H1 (cell line): Measurements from ENCODE around the gene DOCK3. TPM values are rescaled to one million over a fixed set of nuclear protein-coding genes. Genes with fewer than 3 reads are reported as not detected.

Experiments
- CTCF ChIA-PET: fragments of 300-600 bp; sonication (Branson Sonifier 250); formaldehyde crosslinking; loops from one replicate; lab custom pipeline; 2021; ENCODE audit not compliant: partially characterized antibody; lab: Charles Lee
- POLR2A ChIA-PET: fragments of 300-600 bp; sonication (Branson Sonifier 250); formaldehyde crosslinking; loops from one replicate; lab custom pipeline; 2021; ENCODE audit warnings: inconsistent platforms; ENCODE audit not compliant: partially characterized antibody; lab: Charles Lee
- DNase-seq, 2 experiments: peaks; one replicate each; pipeline versions ENCODE4 v3.0.0 to v3.0.0-alpha.2; 2010 to 2022; ENCODE audit warnings: low spot score in 2 of 2, low read depth in 1 of 2, mixed read lengths in 1 of 2
- FAIRE-seq: peaks from 2 replicates; lab custom pipeline; 2011; peaks lifted over from hg19 to GRCh38; lab: Jason Lieb, UNC
- H2AFZ ChIP-seq: 2 replicates; pipeline ENCODE4 v1.8.1; 2012; ENCODE audit warnings: low read length, inconsistent platforms
- H2AK5ac ChIP-seq: 2 replicates; pipeline ENCODE4 v1.6.1; 2013; ENCODE audit warnings: low read depth, low read length
- H2BK120ac ChIP-seq: replicated peaks from 2 replicates; pipeline ENCODE3; 2013; ENCODE audit warnings: low read depth, low read length, inconsistent platforms
- H2BK12ac ChIP-seq: 2 replicates; pipeline ENCODE4 v1.6.1; 2013; ENCODE audit warnings: low read depth, low read length
- H2BK15ac ChIP-seq: 2 replicates; pipeline ENCODE4 v1.6.1; 2013; ENCODE audit warnings: low read length
- H2BK20ac ChIP-seq: 2 replicates; pipeline ENCODE4 v1.6.1; 2013; ENCODE audit warnings: low read length
- H2BK5ac ChIP-seq: 2 replicates; pipeline ENCODE4 v1.6.1; 2013; ENCODE audit warnings: low read depth, low read length
- H3K14ac ChIP-seq: 2 replicates; pipeline ENCODE4 v1.6.1; 2013; ENCODE audit warnings: inconsistent platforms; ENCODE audit not compliant: insufficient read length
- H3K18ac ChIP-seq: 2 replicates; pipeline ENCODE4 v1.6.1; 2013; ENCODE audit warnings: low read length; ENCODE audit errors: extremely low read depth
- H3K23ac ChIP-seq: 2 replicates; pipeline ENCODE4 v1.6.1; 2013; ENCODE audit warnings: inconsistent platforms; ENCODE audit not compliant: insufficient read length
- H3K23me2 ChIP-seq: 2 replicates; pipeline ENCODE4 v1.6.1; 2013; ENCODE audit warnings: low read depth, low read length
- H3K27ac ChIP-seq: 2 replicates; pipeline ENCODE4 v1.6.1; 2011; ENCODE audit warnings: low read depth, low read length, inconsistent platforms
- H3K27me3 ChIP-seq, 4 experiments: replicated peaks in 1 of 4; 1 replicate in 1 of 4; 2 replicates in 3 of 4; pipeline versions ENCODE4 v1.6.1 to v1.8.1; 2011 to 2013; ENCODE audit warnings: low read length in 3 of 4, mild to moderate bottlenecking in 3 of 4, inconsistent platforms in 2 of 4, mixed read lengths in 2 of 4, moderate library complexity in 1 of 4; ENCODE audit not compliant: control insufficient read depth in 3 of 4, insufficient read depth in 3 of 4; ENCODE audit errors: extremely low read depth in 1 of 4
- H3K36me3 ChIP-seq, 4 experiments: 2 replicates each; pipeline versions ENCODE4 v1.6.1 to v1.8.1; 2011 to 2013; ENCODE audit warnings: mild to moderate bottlenecking in 4 of 4, low read length in 3 of 4, moderate library complexity in 2 of 4, control low read depth in 1 of 4, inconsistent platforms in 1 of 4; ENCODE audit not compliant: insufficient read depth in 4 of 4, control insufficient read depth in 2 of 4
- H3K4ac ChIP-seq: replicated peaks from 2 replicates; pipeline ENCODE3; 2013; ENCODE audit warnings: low read length, low read depth, mixed read lengths, inconsistent platforms; ENCODE audit not compliant: insufficient read length
- H3K4me1 ChIP-seq, 4 experiments: replicated peaks in 1 of 4; 1 replicate in 1 of 4; 2 replicates in 3 of 4; pipeline versions ENCODE4 v1.6.1 to v1.8.1; 2011 to 2013; ENCODE audit warnings: low read length in 3 of 4, inconsistent platforms in 2 of 4, mixed read lengths in 1 of 4; ENCODE audit not compliant: insufficient read depth in 4 of 4, control insufficient read depth in 3 of 4
- H3K4me2 ChIP-seq, 2 experiments: 2 replicates each; pipeline versions ENCODE4 v1.6.1 to v1.8.1; 2011 to 2013; ENCODE audit warnings: low read depth in 2 of 2, low read length in 2 of 2, control low read depth in 1 of 2, inconsistent platforms in 1 of 2, mild to moderate bottlenecking in 1 of 2; ENCODE audit not compliant: insufficient read depth in 1 of 2
- H3K4me3 ChIP-seq, 4 experiments: fragments of 200-600, 300-600 bp in 1 of 4; sonication (generic), shearing (Covaris generic), sonication (Bioruptor Twin) in 1 of 4; 2 replicates each; pipeline versions ENCODE4 v1.5.1 to v1.8.1; 2011 to 2016; ENCODE audit warnings: low read length in 4 of 4, low read depth in 3 of 4, control low read depth in 2 of 4, inconsistent platforms in 2 of 4, mild to moderate bottlenecking in 2 of 4, mixed read lengths in 1 of 4, moderate library complexity in 1 of 4; ENCODE audit not compliant: insufficient read depth in 2 of 4; ENCODE audit errors: extremely low read depth in 1 of 4
- H3K56ac ChIP-seq: replicated peaks from 2 replicates; pipeline ENCODE3; 2013; ENCODE audit warnings: low read depth, mild to moderate bottlenecking, mixed read lengths, low read length, inconsistent platforms; ENCODE audit not compliant: insufficient read length
- H3K79me1 ChIP-seq: 2 replicates; pipeline ENCODE4 v1.6.1; 2013; ENCODE audit warnings: low read depth, low read length, control low read depth
- H3K79me2 ChIP-seq, 2 experiments: 2 replicates each; pipeline versions ENCODE4 v1.6.1 to v1.8.1; 2012 to 2013; ENCODE audit warnings: low read length in 2 of 2, mild to moderate bottlenecking in 2 of 2, inconsistent platforms in 1 of 2; ENCODE audit not compliant: insufficient read depth in 2 of 2, control insufficient read depth in 1 of 2
- H3K9ac ChIP-seq, 4 experiments: replicated peaks in 1 of 4; 1 replicate in 1 of 4; 2 replicates in 3 of 4; pipeline versions ENCODE4 v1.6.1 to v1.8.1; 2011 to 2013; ENCODE audit warnings: low read depth in 3 of 4, low read length in 3 of 4, control low read depth in 2 of 4, mild to moderate bottlenecking in 2 of 4, moderate library complexity in 2 of 4, inconsistent platforms in 1 of 4; ENCODE audit errors: extremely low read depth in 1 of 4
- H3K9me3 ChIP-seq, 2 experiments: 2 replicates each; pipeline versions ENCODE4 v1.6.1 to v1.8.1; 2012 to 2013; ENCODE audit warnings: mild to moderate bottlenecking in 2 of 2, moderate library complexity in 2 of 2, control low read depth in 1 of 2, inconsistent platforms in 1 of 2, low read depth in 1 of 2, low read length in 1 of 2, mixed read lengths in 1 of 2; ENCODE audit not compliant: insufficient read depth in 2 of 2
- H4K20me1 ChIP-seq, 2 experiments: replicated peaks in 1 of 2; 2 replicates each; pipeline versions ENCODE3 to v1.8.1; 2011 to 2013; ENCODE audit warnings: inconsistent platforms in 2 of 2, low read length in 2 of 2, mild to moderate bottlenecking in 1 of 2; ENCODE audit not compliant: insufficient read depth in 2 of 2, control insufficient read depth in 1 of 2
- H4K5ac ChIP-seq: 2 replicates; pipeline ENCODE4 v1.6.1; 2013; ENCODE audit warnings: low read length, low read depth, mixed read lengths, inconsistent platforms; ENCODE audit not compliant: insufficient read length
- H4K8ac ChIP-seq: 2 replicates; pipeline ENCODE4 v1.8.0; 2013; ENCODE audit warnings: mild to moderate bottlenecking, moderate library complexity, low read length, inconsistent platforms; ENCODE audit not compliant: insufficient read depth; ENCODE audit errors: extremely low read depth
- H4K91ac ChIP-seq: replicated peaks from 2 replicates; pipeline ENCODE3; 2013; ENCODE audit warnings: low read length, mixed read lengths, inconsistent platforms; ENCODE audit not compliant: insufficient read length
- ASH2L ChIP-seq: fragments of 200-600, 300-600 bp; sonication (generic); IDR thresholded peaks from one replicate; pipeline ENCODE4 v1.7.1; 2017; ENCODE audit warnings: low read length
- BACH1 ChIP-seq: IDR thresholded peaks from 2 replicates; pipeline ENCODE4 v1.6.1; 2012; ENCODE audit warnings: low read length, improper control_type of control experiment
- BRCA1 ChIP-seq: IDR thresholded peaks from 2 replicates; pipeline ENCODE4 v1.6.1; 2012; ENCODE audit warnings: low read depth, low read length, improper control_type of control experiment
- CBX8 ChIP-seq: fragments of 300-800, 300-1000 bp; sonication (generic); IDR thresholded peaks from 2 replicates; pipeline ENCODE4 v1.7.1; 2016; ENCODE audit warnings: low read depth, low read length, borderline replicate concordance
- CHD2 ChIP-seq: IDR thresholded peaks from 2 replicates; pipeline ENCODE4 v1.6.1; 2012; ENCODE audit warnings: low read length, improper control_type of control experiment
- JUN ChIP-seq: IDR thresholded peaks from 2 replicates; pipeline ENCODE4 v1.6.1; 2011; ENCODE audit warnings: low read depth, mild to moderate bottlenecking, improper control_type of control experiment, low read length
- MAFK ChIP-seq: IDR thresholded peaks from 2 replicates; pipeline ENCODE4 v1.6.1; 2012; ENCODE audit warnings: low read depth, mild to moderate bottlenecking, improper control_type of control experiment, low read length
- NANOG ChIP-seq: IDR thresholded peaks from 2 replicates; pipeline ENCODE4 v1.6.1; 2011; ENCODE audit warnings: low read length, low read depth, mild to moderate bottlenecking, inconsistent platforms; ENCODE audit not compliant: insufficient read depth, poor library complexity, severe bottlenecking
- RAD21 ChIP-seq, 2 experiments: IDR thresholded peaks in 1 of 2; conservative IDR thresholded peaks in 1 of 2; 2 replicates each; pipeline ENCODE4 v1.6.1; 2011; ENCODE audit warnings: low read depth in 2 of 2, low read length in 2 of 2, improper control_type of control experiment in 1 of 2, inconsistent platforms in 1 of 2, mild to moderate bottlenecking in 1 of 2, moderate library complexity in 1 of 2
- SIN3A ChIP-seq, 2 experiments: IDR thresholded peaks in 1 of 2; conservative IDR thresholded peaks in 1 of 2; 2 replicates each; pipeline ENCODE4 v1.6.1; 2011 to 2012; ENCODE audit warnings: low read length in 2 of 2, improper control_type of control experiment in 1 of 2, low read depth in 1 of 2, mild to moderate bottlenecking in 1 of 2
- SP1 ChIP-seq: IDR thresholded peaks from 2 replicates; pipeline ENCODE4 v1.6.1; 2011; ENCODE audit warnings: low read depth, low read length
- TAF1 ChIP-seq: IDR thresholded peaks from 2 replicates; pipeline ENCODE4 v1.6.1; 2011; ENCODE audit warnings: mild to moderate bottlenecking, low read depth, low read length
- TAF7 ChIP-seq: optimal IDR thresholded peaks from 2 replicates; pipeline ENCODE3; 2011; ENCODE audit warnings: low read depth, mild to moderate bottlenecking, inconsistent platforms, low read length, moderate library complexity, borderline replicate concordance
- WGBS, 2 experiments: shearing (Covaris generic) in 1 of 2; methylation state at CpG; one replicate each; pipeline versions ENCODE4 v1.1.6 to v1.1.7; 2013 to 2015; ENCODE audit warnings: low lambda C conversion rate in 2 of 2, mixed read lengths in 2 of 2, inconsistent platforms in 1 of 2, low coverage in 1 of 2, missing lambda C conversion rate in 1 of 2; ENCODE audit not compliant: insufficient replicate concordance in 2 of 2, insufficient coverage in 1 of 2, insufficient read length in 1 of 2; ENCODE audit errors: extremely low coverage in 1 of 2, missing lambda C conversion rate in 1 of 2; 5-methylcytosine and 5-hydroxymethylcytosine counted together
- polyA plus RNA-seq, 7 experiments: library from polyadenylated mRNA; depleted of rRNA in 3 of 7; stranded (reverse) in 5 of 7; unstranded in 2 of 7; fragments of >200 nt in 5 of 7; fragments of 200-250 nt in 2 of 7; gene quantifications; 1 replicate in 5 of 7; 2 replicates in 1 of 7; 4 replicates in 1 of 7; pipeline versions ENCODE4 v1.2.1 to v1.2.3, GENCODE V29; 2011 to 2013; ENCODE audit warnings: missing spikeins in 2 of 7, mixed read lengths in 2 of 7
- total RNA-seq: library from RNA; stranded (reverse); fragmentation: NEBNext Ultra II Directional; extraction: Animal tissue kit (Norgen Biotek cat#: 25700); gene quantifications from 2 replicates; pipeline ENCODE4 v1.2.1, GENCODE V29; 2021

The DOCK3 gene
- total and polyA plus RNA-seq, 2 of the 8 experiments (the other 6 are each of a cell fraction or from before 2014, with no cell fraction given) = 2.7 to 5.0 TPM

DNA sequence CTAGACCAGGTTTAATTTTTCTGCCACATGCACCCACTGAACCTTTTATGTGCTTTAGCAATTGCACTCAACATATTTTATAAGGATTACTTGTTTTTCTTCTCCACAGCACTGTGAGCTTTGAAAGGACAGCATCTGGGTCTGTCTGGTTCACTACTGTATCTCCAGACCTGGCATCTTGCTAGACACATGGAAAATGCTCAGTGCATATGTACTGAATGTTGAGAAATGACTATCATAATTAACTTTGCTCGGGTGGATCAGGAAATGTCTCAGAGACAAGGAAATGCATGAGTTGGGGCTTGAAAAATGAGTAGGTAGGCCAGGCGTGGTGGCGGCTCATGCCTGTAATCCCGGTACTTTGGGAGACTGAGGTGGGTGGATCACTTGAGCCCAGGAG, 40.2 kb downstream of the DOCK3 start:
- no peaks in the 10 kb centered on the region for H3K36me3 ChIP-seq
- no peak overlapping the region for H3K4me3 ChIP-seq
- no peak overlapping the region for H3K23ac ChIP-seq
- H2AK5ac ChIP-seq = no peak overlapping the region
- H3K4ac ChIP-seq = no peak overlapping the region
- H4K5ac ChIP-seq = no peak overlapping the region
- H2BK20ac ChIP-seq = no peak overlapping the region
- H2BK12ac ChIP-seq = no peak overlapping the region
- H2BK120ac ChIP-seq = no peak overlapping the region
- no peak overlapping the region for H3K56ac ChIP-seq
- H2BK5ac ChIP-seq = no peak overlapping the region
- H3K9ac ChIP-seq = no peak overlapping the region
- no peak overlapping the region for H3K18ac ChIP-seq
- no peak overlapping the region for H4K91ac ChIP-seq
- no peaks in the 10 kb centered on the region for H3K23me2 ChIP-seq
- H4K8ac ChIP-seq = no peak overlapping the region
- POLR2A ChIA-PET = no interaction called here
- no peaks in the 10 kb centered on the region for H3K4me1 ChIP-seq
- H3K4me2 ChIP-seq = no peak overlapping the region
- H3K79me2 ChIP-seq = peaks cover 0 to 13% of the 10 kb centered on the region in 2 experiments; a peak in 1 of 4 replicates
- no peaks in the 10 kb centered on the region; the same call in 1 of the 2 replicates for H3K79me1 ChIP-seq
- FAIRE-seq (no peak), DNase-seq (no peak)
- H3K27me3 ChIP-seq = no peaks in the 10 kb centered on the region
- H2AFZ ChIP-seq = no peak overlapping the region
- TF ChIP-seq BRCA1 = no peak
- TF ChIP-seq SIN3A (conservative IDR thresholded peaks at IDR 0.05 in 1 of 2, IDR thresholded peaks at IDR 0.05 in 1 of 2; ENCODE audit: low read depth in 1 of 2, low read length in 2 of 2) = no peak
- TF ChIP-seq MAFK = no peak
- TF ChIP-seq NANOG = no peak
- no peak for TF ChIP-seq TAF7
- TF ChIP-seq ASH2L = no peak
- no peak for TF ChIP-seq SP1
- no peak for TF ChIP-seq JUN
- no peak for TF ChIP-seq CBX8
- TF ChIP-seq CHD2 = no peak
- no peak for TF ChIP-seq RAD21 (IDR thresholded peaks at IDR 0.05 in 1 of 2, conservative IDR thresholded peaks at IDR 0.05 in 1 of 2; ENCODE audit: low read depth in 2 of 2, low read length in 2 of 2)
- TF ChIP-seq BACH1 = no peak
- no peak for TF ChIP-seq TAF1
- H3K27ac ChIP-seq = no peak overlapping the region
- no peak overlapping the region for H3K14ac ChIP-seq
- no peaks in the 10 kb centered on the region; a peak in 1 of 4 replicates for H3K9me3 ChIP-seq
- CTCF ChIA-PET = interaction anchor here (0.9 kb wide), 1 partner anchor 40 kb away, joined by 4 read pairs; no protein-coding TSS in a partner anchor
- H2BK15ac ChIP-seq = no peak overlapping the region
- 83% methylated on average over 4 of the region's 4 CpGs; no CpG with 5 or more reads in 1 of the 2 experiments for WGBS, 2 experiments
- H4K20me1 ChIP-seq = no peaks in the 10 kb centered on the region
